Calu3 (cell line): ENCODE data around the gene STAB2. TPM values are rescaled to one million over a fixed set of nuclear protein-coding genes. Genes with fewer than 3 reads are reported as not detected.
A peak's percentile ranks its signal among the peaks of the same experiment; 100 is the strongest.
"Not testable (repeated sequence)": the region's sequence is repeated elsewhere in the genome, so short reads cannot be mapped to it uniquely, and the experiment has no call there.

Experiments
- BruUV-seq: library from RNA; stranded (reverse); fragments of 400-500 nt; replicated peaks from 2 replicates; lab custom pipeline; 2021; lab: Mats Ljungman, UMichigan
- CTCF ChIA-PET: fragments of 300-600 bp; sonication (Branson Sonifier 250); formaldehyde crosslinking; loops from one replicate; lab custom pipeline; 2022; ENCODE audit warnings: antibody characterized with exemption; lab: Charles Lee
- DNase-seq: peaks from one replicate; pipeline ENCODE4 v3.0.0; 2022
- H3K27ac Mint-ChIP-seq: one replicate; pipeline ENCODE4 v1.8.0; 2022; ENCODE audit warnings: mixed read lengths; ENCODE audit not compliant: unreplicated experiment
- H3K27me3 Mint-ChIP-seq: one replicate; pipeline ENCODE4 v1.8.0; 2022; ENCODE audit warnings: mixed read lengths; ENCODE audit not compliant: unreplicated experiment
- H3K36me3 Mint-ChIP-seq: one replicate; pipeline ENCODE4 v1.8.0; 2022; ENCODE audit warnings: mild to moderate bottlenecking, moderate library complexity, mixed read lengths; ENCODE audit not compliant: insufficient read depth, unreplicated experiment
- H3K4me1 Mint-ChIP-seq: one replicate; pipeline ENCODE4 v1.8.0; 2022; ENCODE audit warnings: mild to moderate bottlenecking, low read depth, mixed read lengths; ENCODE audit not compliant: unreplicated experiment
- H3K4me3 Mint-ChIP-seq: one replicate; pipeline ENCODE4 v1.8.0; 2022; ENCODE audit warnings: mild to moderate bottlenecking, low read depth, moderate library complexity, mixed read lengths; ENCODE audit not compliant: unreplicated experiment
- H3K9me3 Mint-ChIP-seq: one replicate; pipeline ENCODE4 v1.8.0; 2022; ENCODE audit warnings: low read depth, mixed read lengths; ENCODE audit not compliant: unreplicated experiment
- CTCF ChIP-seq: fragments of 200-600 bp; IDR thresholded peaks from one replicate; pipeline ENCODE4 v1.8.0; 2022; ENCODE audit warnings: antibody characterized with exemption; ENCODE audit not compliant: unreplicated experiment
- intact Hi-C: fragments of 100-400 bp; cut with micrococcal nuclease; formaldehyde crosslinking; loops from one replicate; pipeline ENCODE4 v1.10.0; 2022; ENCODE audit not compliant: unreplicated experiment
- total RNA-seq: library from RNA; stranded (reverse); gene quantifications from 2 replicates; pipeline ENCODE4 v1.2.3, GENCODE V29; 2022

STAB2 gene
- total RNA-seq, 1 experiment from 2014 or later = not detected

GRCh38 chr12:103807561-103808238 lies 220.6 kb downstream of the STAB2 start:
- H3K27ac Mint-ChIP-seq = peak overlapping the region; percentile 7
- TF ChIP-seq CTCF = no peak

DNA sequence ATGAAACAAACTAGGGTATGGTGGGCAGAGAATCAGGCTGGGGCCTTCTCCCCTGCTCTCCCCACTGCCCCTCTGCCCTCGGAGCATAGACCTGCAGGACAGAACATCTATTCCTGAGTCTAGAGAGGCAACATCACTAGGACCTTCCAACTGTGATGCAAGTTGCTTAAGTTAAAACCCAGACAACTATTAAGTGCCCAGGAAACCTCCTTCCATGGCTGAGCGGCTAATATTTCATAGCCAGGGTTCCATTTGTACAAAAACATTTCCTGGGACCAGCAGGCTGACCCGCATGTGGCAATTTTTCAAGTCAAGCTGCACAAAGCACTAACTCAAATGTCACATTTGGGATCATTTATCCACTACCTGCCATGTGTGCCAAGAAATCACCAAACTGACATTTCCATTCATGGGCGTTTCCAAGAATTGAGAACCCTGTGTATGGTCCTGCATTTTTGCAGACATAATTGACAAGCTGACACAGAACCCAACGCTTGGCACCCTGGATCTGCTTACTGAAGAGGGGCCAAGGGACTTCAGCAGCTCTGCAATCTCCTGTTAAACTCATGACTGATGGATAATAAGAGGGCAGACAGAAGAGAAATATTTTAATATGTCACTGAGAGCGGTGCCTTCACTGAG lies 221.3 kb downstream of the STAB2 start:
- Mint-ChIP-seq H3K4me1 (peaks cover 41% of the 10 kb centered on the region), H3K9me3 (peaks cover 3% of the 10 kb centered on the region), H3K27me3 (no peaks in the 10 kb centered on the region), H3K27ac (no peak overlapping the region), H3K4me3 (no peak overlapping the region), H3K36me3 (peaks cover 26% of the 10 kb centered on the region)
- DNase-seq = no peak
- TF ChIP-seq CTCF = no peak
- intact Hi-C loops = no loop called here
- CTCF ChIA-PET = no interaction called here
- BruUV-seq = no TSS peak

More at GRCh38 chr12:103807561-103808238, 220.6 kb downstream of the STAB2 start:
- H3K4me1 Mint-ChIP-seq = peaks cover 47% of the 10 kb centered on the region
- H3K36me3 Mint-ChIP-seq = peaks cover 28% of the 10 kb centered on the region
- H3K27me3 Mint-ChIP-seq = no peaks in the 10 kb centered on the region
- BruUV-seq = no TSS peak
- no peak overlapping the region for H3K4me3 Mint-ChIP-seq
- peaks cover 3% of the 10 kb centered on the region for H3K9me3 Mint-ChIP-seq
- intact Hi-C loops = no loop called here
- DNase-seq = no peak
- CTCF ChIA-PET = no interaction called here

DNA sequence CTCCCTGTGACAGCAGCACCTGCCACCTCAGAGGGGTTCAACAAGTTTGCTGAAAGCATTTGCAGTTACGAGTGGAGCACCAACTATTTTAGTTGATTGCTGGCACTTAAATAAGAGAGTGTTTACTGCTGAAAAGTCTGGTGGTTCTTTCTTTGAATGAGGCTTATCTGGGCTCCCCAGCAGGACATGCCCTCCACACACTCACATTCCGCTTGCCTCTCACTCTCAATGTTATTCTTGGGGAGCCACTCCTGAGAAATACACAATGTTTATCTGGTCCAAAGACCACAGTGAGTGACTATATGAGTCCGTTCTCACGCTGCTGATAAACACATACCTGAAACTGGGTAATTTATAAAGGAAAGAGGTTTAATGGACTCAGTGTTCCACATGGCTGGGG lies 222.1 kb downstream of the STAB2 start:
- peaks cover 35% of the 10 kb centered on the region for H3K4me1 Mint-ChIP-seq
- H3K27me3 Mint-ChIP-seq = no peaks in the 10 kb centered on the region
- intact Hi-C loops = no loop called here
- no peak for TF ChIP-seq CTCF
- CTCF ChIA-PET = no interaction called here
- H3K36me3 Mint-ChIP-seq = peaks cover 30% of the 10 kb centered on the region
- no peak overlapping the region for H3K4me3 Mint-ChIP-seq
- no peak overlapping the region for H3K27ac Mint-ChIP-seq
- BruUV-seq = no TSS peak
- H3K9me3 Mint-ChIP-seq = peaks cover 2% of the 10 kb centered on the region
- DNase-seq = no peak

DNA sequence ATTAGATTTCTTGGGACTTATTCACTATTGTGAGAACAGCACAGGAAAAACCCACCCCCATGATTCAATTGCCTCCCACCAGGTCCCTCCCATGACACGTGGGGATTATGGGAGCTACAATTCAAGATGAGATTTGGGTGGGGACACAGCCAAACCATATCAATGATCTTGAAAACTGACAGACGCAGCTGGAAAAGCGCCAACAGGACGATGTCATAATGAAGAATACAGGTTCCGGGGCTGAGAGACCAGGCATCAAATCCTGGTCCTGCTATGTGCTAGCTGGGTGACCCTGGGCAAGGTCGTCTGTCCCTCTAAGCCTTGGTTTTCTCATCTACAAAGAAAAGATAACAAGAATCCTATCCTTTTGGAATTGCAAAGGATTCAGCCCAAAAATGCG lies 222.6 kb downstream of the STAB2 start:
- H3K9me3 Mint-ChIP-seq, DNase-seq, H3K27ac Mint-ChIP-seq, H3K4me3 Mint-ChIP-seq, intact Hi-C loops, BruUV-seq, H3K27me3 Mint-ChIP-seq, CTCF ChIA-PET: not testable (repeated sequence)
- Mint-ChIP-seq H3K4me1 (peaks cover 30% of the 10 kb centered on the region), H3K36me3 (peaks cover 31% of the 10 kb centered on the region)

DNA sequence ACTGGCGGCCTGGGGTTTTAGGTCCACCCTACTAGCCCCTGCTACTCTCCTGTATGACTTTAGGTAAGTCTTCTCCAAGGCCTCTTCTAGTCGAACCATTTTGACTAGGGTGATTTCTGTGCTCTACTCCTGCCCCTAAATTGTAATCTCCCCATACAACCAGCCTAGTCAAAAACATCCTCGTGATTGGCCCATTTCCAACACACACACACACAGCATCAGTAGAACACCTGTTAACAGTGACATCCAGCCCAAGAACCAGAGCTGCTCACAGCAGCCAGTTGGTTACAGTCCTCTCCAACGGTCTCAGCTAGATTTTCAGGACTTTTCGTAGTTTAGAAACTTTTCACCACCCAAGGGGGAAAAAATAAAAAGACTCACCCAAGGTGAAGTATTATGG lies 223.0 kb downstream of the STAB2 start:
- H3K4me1 Mint-ChIP-seq = peaks cover 25% of the 10 kb centered on the region
- intact Hi-C loops = no loop called here
- CTCF ChIA-PET = no interaction called here
- TF ChIP-seq CTCF = no peak
- no peak overlapping the region for H3K27ac Mint-ChIP-seq
- H3K9me3 Mint-ChIP-seq = no peaks in the 10 kb centered on the region
- DNase-seq = no peak
- BruUV-seq = no TSS peak
- H3K4me3 Mint-ChIP-seq = no peak overlapping the region
- H3K36me3 Mint-ChIP-seq = peaks cover 30% of the 10 kb centered on the region
- no peaks in the 10 kb centered on the region for H3K27me3 Mint-ChIP-seq
